ENCODE measurements around the gene FBLN2. TPM values are rescaled to one million over a fixed set of nuclear protein-coding genes. Genes with fewer than 3 reads are reported as not detected.

The FBLN2 gene
- polyA plus RNA-seq, 1 of the 3 experiments (the other 2 are of a cell fraction), result 5.2 TPM

GRCh38 chr3:13626915-13627460 is 78.1 kb downstream of the FBLN2 start:
- H3K4me3 ChIP-seq (ENCODE audit: low read depth in 2 of 2, low read length in 1 of 2), result no peak overlapping the region
- no peaks in the 10 kb centered on the region for H3F3A ChIP-seq (replicated peaks; ENCODE audit: insufficient read depth)
- H3K9me3 ChIP-seq, result no peaks in the 10 kb centered on the region
- no peak for DNase-seq
- POLR2A ChIA-PET, result no interaction called here
- H3K4me1 ChIP-seq (ENCODE audit: control insufficient read depth in 1 of 2, insufficient read depth in 2 of 2, low read depth in 1 of 2, low read length in 1 of 2), result peaks cover 0 to 12% of the 10 kb centered on the region in 2 experiments; a peak in 1 of 4 replicates
- H3K36me3 ChIP-seq (replicated peaks in 1 of 2; ENCODE audit: control insufficient read depth in 1 of 2, insufficient read depth in 2 of 2, low read length in 1 of 2), result no peaks in the 10 kb centered on the region
- H3K9ac ChIP-seq, result no peak overlapping the region
- CTCF ChIA-PET, result interaction anchor here (1.1 to 2.3 kb wide), 4 partner anchors 10 to 131 kb away, joined by 3 to 11 read pairs (median 5); no protein-coding TSS in a partner anchor
- H3K27me3 ChIP-seq (ENCODE audit: insufficient read depth), result no peaks in the 10 kb centered on the region
- TF ChIP-seq FOSL2 (IDR thresholded peaks at IDR 0.05; ENCODE audit: borderline replicate concordance, low read depth) (no peak), JUND (IDR thresholded peaks at IDR 0.05) (no peak), RXRA (IDR thresholded peaks at IDR 0.05; ENCODE audit: borderline replicate concordance, low read depth) (no peak), RFX5 (IDR thresholded peaks at IDR 0.05; ENCODE audit: low read length) (no peak), YY1 (IDR thresholded peaks at IDR 0.05; ENCODE audit: low read depth) (no peak), FOXJ3 (CRISPR knock-in tag; IDR thresholded peaks at IDR 0.05) (no peak), ZBTB33 (IDR thresholded peaks at IDR 0.05; ENCODE audit: borderline replicate concordance, low read depth) (no peak), RCOR1 (IDR thresholded peaks at IDR 0.05; ENCODE audit: low read length) (no peak), ELF1 (IDR thresholded peaks at IDR 0.05) (no peak), GATA2 (CRISPR knock-in tag; IDR thresholded peaks at IDR 0.05) (no peak)
- 63% methylated on average over 8 of the region's 9 CpGs for WGBS (ENCODE audit: low lambda C conversion rate)
- H4K20me1 ChIP-seq (ENCODE audit: insufficient read depth), result no peaks in the 10 kb centered on the region
- H2AFZ ChIP-seq (ENCODE audit: low read depth), result no peak overlapping the region
- H3K9me2 ChIP-seq, result no peaks in the 10 kb centered on the region
- H3K27ac ChIP-seq (ENCODE audit: low read depth in 2 of 2, low read length in 1 of 2), result no peak overlapping the region
- H3K79me2 ChIP-seq (ENCODE audit: insufficient read depth), result no peaks in the 10 kb centered on the region
- no peak overlapping the region for H3K4me2 ChIP-seq

- no peak overlapping the region for H3K9ac ChIP-seq
- CTCF ChIA-PET, result interaction anchor here (1.1 to 2.0 kb wide), 5 partner anchors 9 to 131 kb away, joined by 3 to 6 read pairs (median 4); no protein-coding TSS in a partner anchor
Measured at GRCh38 chr3:13627681-13628080, 78.8 kb downstream of the FBLN2 start.

More at GRCh38 chr3:13627681-13628080, 78.8 kb downstream of the FBLN2 start:
- Histone ChIP-seq H3K4me1 (ENCODE audit: control insufficient read depth in 1 of 2, insufficient read depth in 2 of 2, low read depth in 1 of 2, low read length in 1 of 2) (peaks cover 0 to 9% of the 10 kb centered on the region in 2 experiments; a peak in 1 of 4 replicates), H3K9me3 (no peaks in the 10 kb centered on the region), H3K27ac (ENCODE audit: low read depth in 2 of 2, low read length in 1 of 2) (no peak overlapping the region), H3K79me2 (ENCODE audit: insufficient read depth) (no peaks in the 10 kb centered on the region), H3K4me3 (ENCODE audit: low read depth in 2 of 2, low read length in 1 of 2) (no peak overlapping the region), H3K9me2 (no peaks in the 10 kb centered on the region), H3K27me3 (ENCODE audit: insufficient read depth) (no peaks in the 10 kb centered on the region), H4K20me1 (ENCODE audit: insufficient read depth) (no peaks in the 10 kb centered on the region), H2AFZ (ENCODE audit: low read depth) (no peak overlapping the region), H3K4me2 (no peak overlapping the region), H3F3A (replicated peaks; ENCODE audit: insufficient read depth) (no peaks in the 10 kb centered on the region), H3K36me3 (replicated peaks in 1 of 2; ENCODE audit: control insufficient read depth in 1 of 2, insufficient read depth in 2 of 2, low read length in 1 of 2) (no peaks in the 10 kb centered on the region)
- POLR2A ChIA-PET, result no interaction called here
- WGBS (ENCODE audit: low lambda C conversion rate), result 33% methylated on average over 2 of the region's 9 CpGs
- DNase-seq, result no peak
- TF ChIP-seq SIN3A (IDR thresholded peaks at IDR 0.05; ENCODE audit: borderline replicate concordance, low read depth, low read length) (no peak), GABPA (IDR thresholded peaks at IDR 0.05; ENCODE audit: low read depth) (no peak), ZBTB33 (IDR thresholded peaks at IDR 0.05; ENCODE audit: borderline replicate concordance, low read depth) (no peak), USF1 (IDR thresholded peaks at IDR 0.05; ENCODE audit: borderline replicate concordance, low read depth) (no peak), FOXM1 (IDR thresholded peaks at IDR 0.05; ENCODE audit: low read depth) (no peak), TCF12 (IDR thresholded peaks at IDR 0.05) (no peak), CHD2 (IDR thresholded peaks at IDR 0.05; ENCODE audit: low read length, partially characterized antibody) (no peak), FOXJ3 (CRISPR knock-in tag; IDR thresholded peaks at IDR 0.05) (no peak), JUND (IDR thresholded peaks at IDR 0.05) (no peak)

Measured in SK-N-SH (cell line).